HG03432 (cell line): Measurements from ENCODE around the gene RAI14.

Experiments used
- ATAC-seq: cut with Tn5 transposase; IDR thresholded peaks from one replicate; pipeline ENCODE4 v1.9.1; 2021; ENCODE audit warnings: mild to moderate bottlenecking, moderate library complexity; ENCODE audit not compliant: unreplicated experiment

Gene RAI14

GRCh38 chr5:34674187-34674586 is 18.1 kb downstream of the RAI14 start:
- ATAC-seq = no peak

GRCh38 chr5:34675857-34676256 is 19.7 kb downstream of the RAI14 start:
- ATAC-seq = no peak

- ATAC-seq = no peak
Measured at GRCh38 chr5:34676416-34676815, 20.3 kb downstream of the RAI14 start.

- no peak for ATAC-seq
Measured at GRCh38 chr5:34677428-34677827, 21.3 kb downstream of the RAI14 start.

GRCh38 chr5:34680896-34681295 is 24.8 kb downstream of the RAI14 start:
- ATAC-seq = no peak

- no peak for ATAC-seq
Measured at GRCh38 chr5:34682926-34683623, 26.9 kb downstream of the RAI14 start.

GRCh38 chr5:34684281-34684979 is 28.3 kb downstream of the RAI14 start:
- ATAC-seq = no peak

- ATAC-seq = no peak
Measured at GRCh38 chr5:34684980-34685352, 28.8 kb downstream of the RAI14 start.

- no peak for ATAC-seq
Measured at GRCh38 chr5:34685485-34686165, 29.5 kb downstream of the RAI14 start.

- ATAC-seq = no peak
Measured at GRCh38 chr5:34686762-34687268, 30.7 kb downstream of the RAI14 start.

- ATAC-seq = no peak
Measured at GRCh38 chr5:34687269-34688011, 31.3 kb downstream of the RAI14 start.

GRCh38 chr5:34688015-34688810 is 32.1 kb downstream of the RAI14 start:
- ATAC-seq = no peak

GRCh38 chr5:34690301-34690700 is 34.2 kb downstream of the RAI14 start:
- ATAC-seq = no peak

GRCh38 chr5:34690898-34691297 is 34.8 kb downstream of the RAI14 start:
- ATAC-seq = no peak

- no peak for ATAC-seq
Measured at GRCh38 chr5:34691326-34691725, 35.2 kb downstream of the RAI14 start.

GRCh38 chr5:34692786-34693185 is 36.7 kb downstream of the RAI14 start:
- no peak for ATAC-seq

GRCh38 chr5:34694012-34694411 is 37.9 kb downstream of the RAI14 start:
- ATAC-seq = no peak

- ATAC-seq = no peak
Measured at GRCh38 chr5:34694685-34695084, 38.6 kb downstream of the RAI14 start.

GRCh38 chr5:34695275-34696027 is 39.3 kb downstream of the RAI14 start:
- no peak for ATAC-seq
